Mucosa of stomach (tissue), 1 donor: ENCODE results near the gene SPAAR.
"Not testable (repeated sequence)": the region's sequence is repeated elsewhere in the genome, so short reads cannot be mapped to it uniquely, and the experiment has no call there.

Experiments
- H3K27me3 ChIP-seq: one replicate; pipeline ENCODE4 v1.7.0; 2013; ENCODE audit warnings: mild to moderate bottlenecking, low read length; ENCODE audit not compliant: control insufficient read depth, insufficient read depth
- H3K36me3 ChIP-seq: one replicate; pipeline ENCODE4 v1.7.0; 2013; ENCODE audit warnings: low read length; ENCODE audit not compliant: control insufficient read depth, insufficient read depth
- H3K4me1 ChIP-seq: one replicate; pipeline ENCODE4 v1.7.0; 2013; ENCODE audit warnings: mild to moderate bottlenecking, low read length; ENCODE audit not compliant: control insufficient read depth, insufficient read depth
- H3K4me3 ChIP-seq: one replicate; pipeline ENCODE4 v1.7.0; 2013; ENCODE audit warnings: low read length
- H3K9ac ChIP-seq: one replicate; pipeline ENCODE4 v1.7.0; 2013; ENCODE audit warnings: mild to moderate bottlenecking, low read length, moderate library complexity
- H3K9me3 ChIP-seq: one replicate; pipeline ENCODE4 v1.7.0; 2013; ENCODE audit warnings: mild to moderate bottlenecking, low read length, moderate library complexity; ENCODE audit not compliant: control insufficient read depth
- donor health status: Pancreatic carcinoma.

Gene SPAAR

DNA sequence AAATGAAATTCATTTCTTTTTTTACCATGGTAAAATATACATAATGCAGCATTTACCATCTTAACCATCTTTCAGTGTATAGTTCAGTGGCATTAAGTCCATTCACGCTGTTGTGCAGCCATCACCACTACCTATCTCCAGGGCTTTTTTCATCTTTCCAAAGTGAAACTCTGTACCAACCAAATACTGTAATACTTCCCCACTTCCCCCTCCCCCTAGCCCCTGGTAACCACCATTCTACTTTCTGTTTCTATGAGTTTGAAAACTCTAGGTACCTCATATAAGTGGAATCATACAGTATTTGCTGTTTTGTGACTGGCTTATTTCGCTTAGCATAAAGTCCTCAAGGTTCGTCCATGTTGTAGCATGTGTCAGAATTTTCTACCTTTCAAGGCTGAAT lies 23.4 kb downstream of the SPAAR start:
- Histone ChIP-seq H3K9me3 (no peaks in the 10 kb centered on the region), H3K36me3 (no peaks in the 10 kb centered on the region), H3K9ac (no peak overlapping the region), H3K4me1 (peaks cover 20% of the 10 kb centered on the region), H3K4me3 (no peak overlapping the region), H3K27me3 (no peaks in the 10 kb centered on the region)

DNA sequence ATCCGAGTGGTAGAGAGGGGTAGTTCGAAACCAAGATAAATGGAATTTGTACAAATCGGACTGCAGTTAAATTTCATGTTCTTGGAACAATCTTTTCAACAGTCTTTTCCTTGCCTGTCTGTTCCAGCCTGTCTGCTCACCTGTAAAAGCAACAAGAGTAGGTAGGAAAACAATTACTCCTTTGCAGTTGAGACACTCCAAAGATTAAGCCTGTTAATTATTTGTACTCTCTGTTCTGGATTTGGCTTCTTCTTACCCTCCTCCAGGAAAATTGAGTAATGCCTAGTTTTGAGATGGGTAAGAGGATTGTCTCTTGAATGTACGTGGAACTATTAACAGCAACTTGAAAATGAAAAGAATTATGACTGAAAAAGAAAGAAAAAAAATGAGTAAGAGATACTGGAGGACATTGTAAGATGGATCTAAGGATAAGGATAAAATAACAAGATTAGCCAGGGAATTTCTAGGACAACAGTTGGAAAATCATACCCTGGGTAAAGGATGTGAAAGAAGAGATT lies 24.3 kb downstream of the SPAAR start:
- peaks cover 20% of the 10 kb centered on the region for H3K4me1 ChIP-seq
- no peaks in the 10 kb centered on the region for H3K9me3 ChIP-seq
- H3K27me3 ChIP-seq: no peaks in the 10 kb centered on the region
- H3K36me3 ChIP-seq: no peaks in the 10 kb centered on the region
- H3K9ac ChIP-seq: no peak overlapping the region
- no peak overlapping the region for H3K4me3 ChIP-seq

DNA sequence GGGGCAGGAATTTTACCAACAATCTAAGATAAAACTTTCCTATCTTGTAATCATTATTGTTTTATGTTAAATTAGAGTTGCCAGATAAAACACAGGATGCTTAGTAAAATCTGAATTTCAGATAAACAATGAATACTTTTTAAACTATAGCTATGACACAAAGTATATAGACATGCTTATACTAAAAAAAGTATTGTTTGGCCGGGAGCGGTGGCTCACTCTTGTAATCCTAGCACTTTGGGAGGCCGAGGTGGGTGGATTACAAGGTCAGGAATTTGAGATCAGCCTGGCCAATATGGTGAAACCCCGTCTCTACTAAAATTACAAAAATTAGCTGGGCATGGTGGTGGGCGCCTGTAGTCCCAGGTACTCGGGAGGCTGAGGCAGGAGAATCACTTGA lies 24.8 kb downstream of the SPAAR start:
- not testable (repeated sequence) for H3K36me3 ChIP-seq, H3K27me3 ChIP-seq, H3K4me3 ChIP-seq, H3K9me3 ChIP-seq, H3K9ac ChIP-seq
- H3K4me1 ChIP-seq: peaks cover 20% of the 10 kb centered on the region

DNA sequence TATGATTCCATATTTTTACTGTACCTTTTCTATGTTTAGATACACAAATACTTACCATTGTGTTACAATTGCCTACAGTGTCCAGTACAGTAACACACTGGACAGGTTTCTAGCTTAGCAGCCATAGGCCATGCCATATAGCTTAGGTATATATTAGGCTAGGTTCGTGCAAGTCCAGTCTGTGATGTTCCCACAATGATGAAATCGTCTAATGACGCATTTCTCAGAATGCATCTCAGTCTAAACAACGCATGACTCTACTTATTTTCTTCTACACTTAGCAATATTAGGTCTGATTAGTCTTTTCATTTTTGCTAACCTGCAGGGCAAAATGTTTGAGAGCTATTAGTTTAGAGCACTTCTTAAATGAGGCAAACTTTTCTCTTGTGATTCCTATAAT lies 26.0 kb downstream of the SPAAR start:
- Histone ChIP-seq H3K4me3 (no peak overlapping the region), H3K9ac (no peak overlapping the region), H3K9me3 (no peaks in the 10 kb centered on the region), H3K36me3 (no peaks in the 10 kb centered on the region), H3K27me3 (no peaks in the 10 kb centered on the region), H3K4me1 (peaks cover 21% of the 10 kb centered on the region)

DNA sequence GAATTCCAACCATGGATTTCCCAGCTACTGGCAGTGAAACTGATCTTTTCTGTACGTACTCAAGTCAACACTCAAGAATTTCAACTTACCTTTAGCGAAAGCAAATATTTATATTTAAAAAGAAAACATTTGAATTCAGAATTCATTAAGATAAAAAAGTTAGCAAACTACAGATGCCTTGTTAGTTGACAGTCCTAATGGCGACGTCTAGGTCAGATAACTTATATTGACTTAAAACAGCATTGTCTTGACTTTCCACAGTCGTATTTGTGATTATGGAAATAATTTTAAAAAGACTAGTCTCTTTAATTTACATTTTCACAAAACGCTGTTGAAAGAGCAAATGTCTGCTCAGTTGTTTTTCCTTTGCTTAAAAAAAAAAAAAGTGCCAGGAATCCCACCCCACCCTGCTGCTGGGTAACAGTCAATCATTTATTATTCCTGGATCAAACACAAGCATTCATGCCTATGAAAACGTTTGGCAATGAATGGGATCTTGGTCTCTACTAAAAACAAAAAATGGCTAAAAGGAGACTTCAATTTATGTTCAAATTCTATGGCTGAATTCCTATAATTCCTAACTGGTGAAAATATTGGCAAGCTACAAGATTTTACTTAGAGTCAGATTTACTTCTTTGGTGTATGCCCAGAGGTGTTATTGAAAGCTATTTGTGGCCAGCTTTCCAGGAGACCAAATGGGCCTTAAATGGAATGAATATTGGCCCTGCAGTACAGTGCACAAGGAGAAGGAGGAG lies 26.6 kb downstream of the SPAAR start:
- no peak overlapping the region for H3K9ac ChIP-seq
- H3K9me3 ChIP-seq: no peaks in the 10 kb centered on the region
- no peak overlapping the region for H3K4me3 ChIP-seq
- H3K4me1 ChIP-seq: peaks cover 27% of the 10 kb centered on the region
- no peaks in the 10 kb centered on the region for H3K36me3 ChIP-seq
- H3K27me3 ChIP-seq: no peaks in the 10 kb centered on the region

DNA sequence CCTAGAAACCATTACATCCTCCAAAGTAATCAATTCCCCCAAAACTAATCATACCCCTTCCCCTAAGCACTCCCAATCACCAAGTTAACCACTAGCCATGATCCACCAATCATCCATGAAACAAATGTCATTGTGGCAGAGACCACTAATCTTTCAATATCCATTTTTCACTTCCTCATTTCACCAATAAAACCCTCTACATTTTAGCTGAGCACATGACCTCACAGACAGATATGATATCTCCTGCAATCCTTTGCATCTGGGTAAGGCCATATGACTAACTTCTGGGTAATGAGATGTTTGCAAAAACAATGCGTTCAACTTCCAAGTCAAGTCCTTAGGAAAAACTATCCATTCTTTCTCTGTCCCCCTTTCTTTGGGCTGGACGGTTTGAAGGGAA lies 27.9 kb downstream of the SPAAR start:
- Histone ChIP-seq H3K9me3 (no peaks in the 10 kb centered on the region), H3K4me3 (no peak overlapping the region), H3K27me3 (no peaks in the 10 kb centered on the region), H3K9ac (no peak overlapping the region), H3K36me3 (no peaks in the 10 kb centered on the region), H3K4me1 (peaks cover 31% of the 10 kb centered on the region)

DNA sequence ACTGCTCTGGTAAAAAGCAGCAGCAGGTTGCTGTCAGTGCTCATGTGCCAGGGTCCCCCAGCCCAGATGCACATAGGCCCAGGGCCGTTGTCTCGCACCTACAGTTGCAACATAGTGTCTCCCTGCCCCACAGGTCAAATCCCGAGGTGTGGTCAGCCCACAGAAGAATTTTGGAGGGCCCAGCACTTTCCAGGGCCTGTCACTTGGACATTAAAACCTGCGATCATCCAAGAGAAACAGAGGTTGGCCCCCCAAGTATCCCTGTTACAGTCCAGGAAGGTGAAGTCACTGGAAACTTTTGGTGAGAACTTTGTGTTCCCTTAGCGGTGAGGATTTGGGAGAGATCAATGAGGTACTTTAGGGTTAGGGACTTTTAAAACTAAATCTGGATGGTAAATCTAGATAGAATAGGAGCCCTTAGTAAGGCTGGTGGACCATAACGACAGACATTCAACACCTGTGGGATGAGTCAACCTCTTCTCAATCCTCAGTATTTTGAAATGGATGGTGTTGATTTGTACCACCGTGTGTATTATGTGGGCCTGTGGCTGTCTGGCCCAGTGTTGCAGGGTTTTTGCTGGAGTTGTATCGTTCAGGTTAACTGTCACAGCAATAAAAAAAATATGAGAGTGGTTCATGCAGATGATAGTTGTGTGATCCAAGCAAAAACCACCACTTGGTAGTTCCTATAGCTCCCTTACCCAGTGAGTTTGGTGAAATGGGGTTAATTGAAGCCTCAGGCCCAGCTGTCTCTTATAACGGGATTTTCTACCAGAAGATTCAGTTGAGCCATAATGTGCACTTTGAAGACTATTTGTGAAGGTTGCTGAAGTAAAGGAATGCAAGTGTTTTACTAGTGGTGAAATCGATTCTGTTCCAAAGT lies 29.4 kb downstream of the SPAAR start:
- Histone ChIP-seq H3K4me1 (peaks cover 26% of the 10 kb centered on the region), H3K4me3 (no peak overlapping the region), H3K9me3 (no peaks in the 10 kb centered on the region), H3K36me3 (no peaks in the 10 kb centered on the region), H3K9ac (no peak overlapping the region), H3K27me3 (no peaks in the 10 kb centered on the region)

DNA sequence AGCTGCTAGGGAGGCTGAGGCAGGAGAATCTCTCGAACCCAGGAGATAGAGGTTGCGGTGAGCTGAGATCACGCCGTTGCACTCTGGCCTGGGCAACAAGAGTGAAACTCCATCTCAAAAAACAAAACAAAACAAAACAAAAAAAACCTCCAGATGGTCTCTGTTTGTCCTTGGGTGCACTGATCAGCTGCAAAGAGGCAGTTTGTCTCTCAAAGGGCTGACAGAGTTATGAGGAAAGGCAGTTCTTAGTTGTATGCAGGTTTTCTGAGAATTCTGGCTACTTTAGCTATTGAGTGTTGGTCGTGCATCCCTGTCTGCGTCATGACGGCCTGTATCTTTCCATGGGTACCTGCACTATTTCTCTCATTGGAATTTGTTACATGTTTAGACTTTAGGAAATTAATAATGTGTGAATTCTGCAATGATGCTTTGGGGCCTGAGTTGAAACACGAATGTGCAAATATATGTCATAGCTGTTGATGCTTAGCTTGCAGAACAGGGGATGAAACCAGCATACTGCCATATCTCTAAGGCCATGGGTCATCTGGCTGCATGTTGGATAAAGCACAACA lies 30.5 kb downstream of the SPAAR start:
- H3K9ac ChIP-seq: no peak overlapping the region
- H3K27me3 ChIP-seq: no peaks in the 10 kb centered on the region
- no peak overlapping the region for H3K4me3 ChIP-seq
- no peaks in the 10 kb centered on the region for H3K36me3 ChIP-seq
- peaks cover 35% of the 10 kb centered on the region for H3K4me1 ChIP-seq
- no peaks in the 10 kb centered on the region for H3K9me3 ChIP-seq

DNA sequence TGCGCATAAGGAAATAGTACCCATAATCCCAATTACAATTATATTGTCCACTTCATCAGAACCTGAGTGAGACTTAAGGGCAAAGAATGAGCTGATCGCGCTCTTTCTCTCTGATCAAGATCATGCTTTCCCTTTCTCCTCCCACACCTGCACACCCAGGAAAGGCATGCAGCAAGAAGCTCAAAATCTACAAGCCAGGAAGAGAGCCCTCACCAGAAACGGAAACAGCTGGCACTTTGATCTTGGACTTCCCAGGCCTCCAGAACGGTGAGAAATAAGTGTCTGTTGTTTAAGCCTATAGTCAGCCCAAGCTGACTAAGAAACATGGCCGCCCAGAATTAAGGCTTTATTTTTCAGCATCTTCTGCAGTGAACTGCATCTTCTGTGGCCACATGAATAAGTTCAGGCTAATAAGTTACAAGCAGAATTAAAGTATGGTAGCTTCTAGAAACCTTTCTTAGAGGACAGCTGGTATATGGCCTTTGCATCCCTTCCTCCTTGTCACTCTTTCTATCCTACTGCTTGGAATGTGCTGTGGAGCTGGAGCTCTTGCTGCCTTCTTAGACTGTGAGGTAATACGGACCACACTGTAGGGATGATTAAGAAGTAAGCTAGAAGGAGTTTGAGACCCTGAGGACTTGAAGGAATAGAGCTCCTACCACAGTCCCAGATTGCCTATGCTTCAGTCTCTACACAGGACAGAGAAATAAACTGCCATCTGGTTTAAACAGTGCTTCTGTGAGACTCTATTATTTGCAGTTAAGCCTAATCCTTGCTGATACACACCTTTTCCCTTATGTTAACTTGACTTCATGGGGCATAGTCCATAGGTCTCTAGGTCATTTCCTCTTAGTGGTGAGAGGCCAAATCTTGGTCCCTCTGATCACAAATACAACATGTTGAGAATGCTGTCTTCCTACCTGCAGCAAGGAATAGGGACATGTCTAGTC lies 31.4 kb downstream of the SPAAR start:
- Histone ChIP-seq H3K9ac (no peak overlapping the region), H3K4me3 (no peak overlapping the region), H3K27me3 (no peaks in the 10 kb centered on the region), H3K36me3 (no peaks in the 10 kb centered on the region), H3K4me1 (peaks cover 45% of the 10 kb centered on the region), H3K9me3 (no peaks in the 10 kb centered on the region)

DNA sequence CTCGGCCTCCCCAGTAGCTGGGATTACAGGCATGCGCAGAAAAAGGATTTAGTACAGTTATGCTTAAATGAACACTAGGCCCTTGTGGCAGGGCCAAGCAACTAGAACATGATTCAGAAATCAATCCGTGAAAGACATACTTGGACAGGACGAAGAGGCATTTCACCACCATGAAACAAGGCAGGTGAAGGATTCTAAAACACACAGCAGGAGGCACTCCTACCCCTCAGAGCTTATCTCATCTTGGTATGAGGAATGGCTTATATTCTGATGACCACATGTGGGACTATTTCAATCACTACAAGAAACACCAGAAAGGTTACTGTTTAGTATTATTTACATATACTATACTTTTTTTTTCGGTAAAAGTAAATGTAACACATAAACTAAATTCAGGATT lies 33.0 kb downstream of the SPAAR start:
- H3K4me1 ChIP-seq: peaks cover 35% of the 10 kb centered on the region
- H3K36me3 ChIP-seq: no peaks in the 10 kb centered on the region

DNA sequence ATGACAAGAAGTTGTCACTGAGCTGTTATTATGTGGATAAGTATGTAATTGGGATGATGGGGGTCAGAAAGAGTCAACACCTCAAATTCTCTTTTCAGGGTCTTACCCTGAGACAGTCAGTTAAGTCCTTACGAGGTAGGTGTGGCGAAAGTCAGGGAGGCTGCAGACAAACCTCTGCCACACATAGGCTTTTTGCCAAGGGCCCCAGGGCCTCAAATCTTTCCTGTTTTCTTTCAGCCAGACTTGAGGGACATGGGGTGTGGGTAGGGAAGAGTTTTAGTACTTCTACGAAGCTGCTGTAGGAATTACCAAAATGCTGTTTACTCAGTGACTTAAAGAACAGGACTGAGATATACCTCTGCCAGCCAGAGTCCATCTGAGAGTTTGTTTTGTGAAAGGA lies 34.9 kb downstream of the SPAAR start:
- Histone ChIP-seq H3K4me3 (no peak overlapping the region), H3K9me3 (no peaks in the 10 kb centered on the region), H3K27me3 (no peaks in the 10 kb centered on the region), H3K36me3 (no peaks in the 10 kb centered on the region), H3K4me1 (peaks cover 43% of the 10 kb centered on the region), H3K9ac (no peak overlapping the region)

More for the DNA sequence above, 33.0 kb downstream of the SPAAR start:
- Histone ChIP-seq H3K27me3 (no peaks in the 10 kb centered on the region), H3K4me3 (no peak overlapping the region), H3K9me3 (no peaks in the 10 kb centered on the region), H3K9ac (no peak overlapping the region)
